ENCODE data around the gene PEX1. TPM values are rescaled to one million over a fixed set of nuclear protein-coding genes. Genes with fewer than 3 reads are reported as not detected.
"Not testable (repeated sequence)": the region's sequence is repeated elsewhere in the genome, so short reads cannot be mapped to it uniquely, and the experiment has no call there.

The PEX1 gene
- total RNA-seq, 1 donor from 2014 or later: 12.4 TPM

- no peaks in the 10 kb centered on the region for H3K4me1 ChIP-seq
- DNase-seq: no peak
- TF ChIP-seq, protein P1, sequence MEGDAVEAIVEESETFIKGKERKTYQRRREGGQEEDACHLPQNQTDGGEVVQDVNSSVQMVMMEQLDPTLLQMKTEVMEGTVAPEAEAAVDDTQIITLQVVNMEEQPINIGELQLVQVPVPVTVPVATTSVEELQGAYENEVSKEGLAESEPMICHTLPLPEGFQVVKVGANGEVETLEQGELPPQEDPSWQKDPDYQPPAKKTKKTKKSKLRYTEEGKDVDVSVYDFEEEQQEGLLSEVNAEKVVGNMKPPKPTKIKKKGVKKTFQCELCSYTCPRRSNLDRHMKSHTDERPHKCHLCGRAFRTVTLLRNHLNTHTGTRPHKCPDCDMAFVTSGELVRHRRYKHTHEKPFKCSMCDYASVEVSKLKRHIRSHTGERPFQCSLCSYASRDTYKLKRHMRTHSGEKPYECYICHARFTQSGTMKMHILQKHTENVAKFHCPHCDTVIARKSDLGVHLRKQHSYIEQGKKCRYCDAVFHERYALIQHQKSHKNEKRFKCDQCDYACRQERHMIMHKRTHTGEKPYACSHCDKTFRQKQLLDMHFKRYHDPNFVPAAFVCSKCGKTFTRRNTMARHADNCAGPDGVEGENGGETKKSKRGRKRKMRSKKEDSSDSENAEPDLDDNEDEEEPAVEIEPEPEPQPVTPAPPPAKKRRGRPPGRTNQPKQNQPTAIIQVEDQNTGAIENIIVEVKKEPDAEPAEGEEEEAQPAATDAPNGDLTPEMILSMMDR (IDR thresholded peaks at IDR 0.05): no peak
- no peaks in the 10 kb centered on the region for H3K36me3 ChIP-seq
- H3K27ac ChIP-seq: no peak overlapping the region
- ATAC-seq: no peak
- H3K27me3 ChIP-seq (ENCODE audit: low read depth): no peaks in the 10 kb centered on the region
- H3K4me3 ChIP-seq: no peak overlapping the region
- no peaks in the 10 kb centered on the region for H3K9me3 ChIP-seq
- intact Hi-C loops (cut with DNase I): no loop called here
Measured at GRCh38 chr7:92546856-92547497, 18.7 kb upstream of the PEX1 start.

DNA sequence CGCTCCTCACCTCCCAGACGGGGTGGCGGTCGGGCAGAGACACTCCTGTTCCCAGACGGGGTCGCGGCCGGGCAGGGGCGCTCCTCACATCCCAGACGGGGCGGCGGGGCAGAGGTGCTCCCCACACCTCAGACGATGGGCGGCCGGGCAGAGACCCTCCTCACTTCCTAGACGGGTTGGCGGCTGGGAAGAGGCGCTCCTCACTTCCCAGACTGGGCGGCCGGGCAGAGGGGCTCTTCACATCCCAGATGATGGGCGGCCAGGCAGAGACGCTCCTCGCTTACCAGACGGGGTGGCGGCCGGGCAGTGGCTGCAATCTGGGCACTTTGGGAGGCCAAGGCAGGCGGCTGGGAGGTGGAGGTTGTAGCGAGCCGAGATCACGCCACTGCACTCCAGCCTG lies 16.8 kb upstream of the PEX1 start:
- intact Hi-C loops (cut with DNase I); DNase-seq: not testable (repeated sequence)

DNA sequence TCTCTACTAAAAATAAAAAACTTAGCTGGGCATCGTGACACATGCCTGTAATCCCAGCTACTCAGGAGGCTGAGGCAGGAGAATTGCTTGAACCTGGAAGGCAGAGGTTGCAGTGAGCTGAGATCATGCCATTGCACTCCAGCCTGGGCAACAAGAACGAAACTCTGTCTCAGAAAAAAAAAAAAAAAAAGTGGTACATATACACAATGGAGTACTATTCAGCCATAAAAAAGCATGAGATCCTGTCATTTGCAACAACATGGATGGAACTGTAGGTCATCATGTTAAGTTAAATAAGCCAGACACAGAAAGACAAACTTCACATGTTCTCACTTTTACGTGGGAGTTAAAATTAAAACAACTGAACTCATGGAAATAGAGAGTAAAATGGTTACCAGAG lies 15.2 kb upstream of the PEX1 start:
- DNase-seq; H3K4me1 ChIP-seq; ATAC-seq; H3K27ac ChIP-seq; H3K9me3 ChIP-seq; intact Hi-C loops (cut with DNase I); H3K4me3 ChIP-seq; H3K27me3 ChIP-seq (ENCODE audit: low read depth): not testable (repeated sequence)
- peaks cover 11% of the 10 kb centered on the region for H3K36me3 ChIP-seq

More for the DNA sequence above, 16.8 kb upstream of the PEX1 start:
- not testable (repeated sequence) for H3K4me1 ChIP-seq; H3K9me3 ChIP-seq; H3K4me3 ChIP-seq; H3K36me3 ChIP-seq; H3K27ac ChIP-seq; H3K27me3 ChIP-seq (ENCODE audit: low read depth); ATAC-seq

GRCh38 chr7:92534572-92534971 lies 6.3 kb upstream of the PEX1 start:
- Histone ChIP-seq H3K27me3 (ENCODE audit: low read depth) (no peaks in the 10 kb centered on the region), H3K4me3 (no peak overlapping the region), H3K4me1 (peaks cover 9% of the 10 kb centered on the region), H3K36me3 (peaks cover 96% of the 10 kb centered on the region), H3K9me3 (no peaks in the 10 kb centered on the region), H3K27ac (no peak overlapping the region)
- ATAC-seq: no peak
- TF ChIP-seq, protein P1 (IDR thresholded peaks at IDR 0.05): no peak
- DNase-seq: no peak
- intact Hi-C loops (cut with DNase I): no loop called here

DNA sequence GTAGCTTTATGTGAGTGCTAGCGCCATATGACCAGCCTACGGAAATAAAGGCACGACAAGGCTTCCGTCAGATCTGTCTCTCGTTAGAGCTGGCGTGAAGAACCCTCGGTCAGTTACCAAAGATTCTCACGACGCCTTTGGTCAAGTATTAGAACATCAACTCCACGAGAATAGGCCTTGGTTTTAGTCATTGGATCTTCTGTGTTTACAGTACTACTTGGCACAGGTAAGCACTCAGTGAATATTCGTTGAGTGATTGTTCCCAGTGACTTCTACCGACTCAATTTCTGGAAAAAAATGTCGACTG lies 591 bp upstream of the PEX1 start:
- Histone ChIP-seq H3K4me3 (peak overlapping the region; percentile 90), H3K27me3 (ENCODE audit: low read depth) (no peaks in the 10 kb centered on the region), H3K36me3 (peaks cover 39% of the 10 kb centered on the region), H3K27ac (peak overlapping the region; percentile 92), H3K9me3 (no peaks in the 10 kb centered on the region), H3K4me1 (peaks cover 20% of the 10 kb centered on the region)
- TF ChIP-seq, protein P1 (IDR thresholded peaks at IDR 0.05): no peak
- DNase-seq (no peak), ATAC-seq (peak in 1 of 2 donors; percentile 3)
- intact Hi-C loops (cut with DNase I): no loop called here

GRCh38 chr7:92527300-92528187 lies 776 bp downstream of the PEX1 start:
- H3K9me3 ChIP-seq: no peaks in the 10 kb centered on the region
- TF ChIP-seq, protein P1 (IDR thresholded peaks at IDR 0.05): no peak
- no peaks in the 10 kb centered on the region for H3K27me3 ChIP-seq (ENCODE audit: low read depth)
- peaks cover 25% of the 10 kb centered on the region for H3K36me3 ChIP-seq
- peak overlapping the region; percentile 90 for H3K4me3 ChIP-seq
- ATAC-seq (peak; percentile 67 to 74), DNase-seq (peak; percentile 61)
- peak overlapping the region; percentile 92 for H3K27ac ChIP-seq
- H3K4me1 ChIP-seq: peaks cover 20% of the 10 kb centered on the region
- intact Hi-C loops (cut with DNase I): no loop called here
